Anterior cingulate cortex (tissue), 58 donors: Measurements from ENCODE around the gene RYR1.
"Not testable (repeated sequence)": the region's sequence is repeated elsewhere in the genome, so short reads cannot be mapped to it uniquely, and the experiment has no call there.

Experiments used
- DNase-seq, 58 donors: peaks; one replicate each; lab custom pipeline; 2025; lab: John Stamatoyannopoulos, UW

Gene RYR1

DNA sequence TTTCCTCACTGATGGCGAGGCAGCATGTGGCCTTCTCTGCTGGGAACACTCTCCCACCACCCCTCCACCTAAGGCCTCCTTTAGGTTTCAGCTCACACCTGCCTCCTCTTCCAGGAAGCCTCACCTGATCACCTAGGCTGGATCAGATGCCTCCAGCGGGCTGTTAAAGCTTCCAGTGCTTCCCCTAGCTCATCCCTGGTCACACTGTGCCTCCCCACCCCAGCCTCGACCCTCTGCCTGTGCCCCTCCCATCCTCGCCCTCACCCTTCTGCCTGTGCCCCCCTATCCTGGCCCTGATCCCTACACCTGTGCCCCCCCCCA is 150.5 kb downstream of the RYR1 start:
- DNase-seq, result no peak

DNA sequence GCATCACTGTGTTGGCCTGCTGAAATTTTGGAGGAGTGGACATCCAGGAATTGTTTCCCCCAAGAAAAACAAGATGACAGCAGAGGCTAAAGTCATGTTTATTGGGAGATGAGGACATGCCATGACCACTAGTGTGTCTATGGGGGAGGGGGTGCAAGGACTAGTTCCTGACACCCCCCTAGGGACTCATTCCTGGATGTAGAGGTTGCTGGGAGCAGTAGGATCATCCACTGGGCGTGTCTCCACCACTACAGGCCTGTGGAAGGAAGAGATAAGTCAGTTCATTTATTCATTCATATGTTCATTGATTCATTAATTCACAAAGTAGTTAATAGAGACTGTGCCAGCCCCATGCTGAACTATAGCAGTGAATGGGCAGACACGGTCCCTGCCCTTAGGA is 154.1 kb downstream of the RYR1 start:
- no peak for DNase-seq

DNA sequence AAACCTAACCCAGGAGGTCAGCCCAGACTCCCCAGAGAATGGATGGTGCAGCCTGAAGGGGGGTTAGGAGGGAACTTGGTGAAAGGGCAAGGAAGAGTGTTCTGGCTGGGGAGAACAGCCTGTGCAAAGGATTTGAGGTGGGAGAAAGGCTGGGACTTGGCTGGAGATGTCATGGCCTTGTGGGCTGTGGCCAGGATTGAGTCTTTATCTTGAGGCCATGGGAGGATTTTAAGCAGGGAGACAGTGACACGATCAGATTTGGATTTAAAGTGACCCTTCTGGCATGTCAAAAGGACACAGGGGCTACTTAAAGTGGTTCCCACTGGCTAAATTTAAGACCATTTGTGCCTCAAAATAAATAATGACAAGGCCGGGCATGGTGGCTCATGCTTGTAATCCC is 154.6 kb downstream of the RYR1 start:
- no peak for DNase-seq

DNA sequence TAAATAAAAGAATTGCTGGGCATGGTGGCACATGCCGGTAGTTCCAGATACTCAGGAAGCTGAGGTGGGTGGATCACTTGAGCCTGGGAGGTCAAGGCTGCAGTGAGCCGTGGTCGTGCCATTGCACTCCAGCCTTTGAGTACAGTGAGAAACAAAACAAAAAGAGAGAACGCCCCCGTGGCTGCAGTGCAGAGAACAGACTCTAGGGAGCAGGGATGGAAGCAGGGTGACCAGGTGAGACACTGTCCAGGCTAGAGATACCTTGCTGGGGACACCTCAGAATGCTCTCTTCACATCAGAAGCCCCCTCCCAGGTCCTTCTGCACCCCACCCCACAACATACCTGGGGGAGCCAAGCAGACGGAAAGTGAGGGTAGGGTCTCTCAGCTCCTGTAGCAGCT is 159.4 kb downstream of the RYR1 start:
- no peak for DNase-seq

DNA sequence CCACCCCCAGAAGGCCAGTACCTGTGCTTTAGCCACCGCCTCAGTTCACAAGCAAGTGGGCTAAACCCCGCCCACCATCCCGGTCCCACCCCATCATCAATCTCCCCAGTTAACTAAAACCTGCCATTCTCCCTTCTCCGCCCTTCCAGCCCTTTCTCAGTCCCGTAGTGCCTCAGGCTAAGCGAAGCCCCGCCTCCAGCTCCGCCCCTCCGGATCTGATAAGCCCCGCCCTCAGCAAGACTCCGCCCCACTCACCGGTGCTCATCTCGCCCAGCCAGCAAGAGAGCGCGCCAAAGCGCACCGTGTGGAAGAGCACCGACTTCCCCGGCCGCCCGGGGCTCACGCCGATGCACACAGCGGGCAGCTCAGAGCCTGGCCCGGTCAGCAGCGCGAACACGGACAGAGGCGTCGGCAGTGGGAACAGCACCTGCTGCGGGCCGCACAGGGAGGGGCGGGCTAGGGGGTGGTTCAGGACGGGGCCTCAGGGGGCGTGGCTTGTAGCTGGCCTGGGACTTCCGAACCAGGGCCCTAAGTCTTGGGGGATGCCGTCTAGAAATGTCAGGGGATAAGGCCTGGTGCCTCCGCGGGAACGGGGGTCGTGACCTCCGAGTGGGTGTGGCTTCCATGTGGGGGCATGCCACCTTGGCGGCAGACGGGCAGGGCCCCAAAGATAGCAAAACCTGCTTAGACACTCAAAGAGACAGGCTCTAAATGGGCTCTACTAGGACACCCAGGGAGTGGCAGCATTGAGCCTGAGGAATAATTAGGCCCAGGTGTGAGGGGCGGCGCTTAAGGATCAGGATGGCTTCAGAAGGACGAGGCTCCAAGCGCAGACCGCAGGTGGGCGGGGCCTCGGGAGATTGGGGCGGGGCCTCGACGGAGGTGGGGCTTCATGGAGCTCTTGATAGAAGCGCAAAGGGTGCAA is 162.8 kb downstream of the RYR1 start:
- DNase-seq, result peak in 15 of 58 donors; percentile 3 to 46 (median 11)

DNA sequence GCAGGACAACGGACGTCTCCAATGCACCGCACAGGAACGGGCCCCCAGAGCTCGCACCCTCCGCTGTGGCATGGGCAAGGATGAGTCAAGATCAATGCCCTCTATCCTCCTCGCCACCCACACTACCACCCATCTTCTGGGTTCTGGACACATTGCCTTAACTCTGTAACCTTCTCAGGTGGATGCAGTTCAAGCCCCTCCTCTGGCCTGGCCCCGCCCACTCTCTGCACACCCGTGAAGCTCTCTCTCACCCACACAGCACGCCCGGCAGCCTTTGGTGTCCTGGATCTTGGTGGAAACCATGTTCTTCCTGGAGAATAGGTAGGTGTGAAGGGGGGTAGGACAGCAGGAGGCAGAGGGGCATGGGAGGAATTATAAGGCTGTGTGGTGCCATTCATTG is 163.6 kb downstream of the RYR1 start:
- no peak for DNase-seq

DNA sequence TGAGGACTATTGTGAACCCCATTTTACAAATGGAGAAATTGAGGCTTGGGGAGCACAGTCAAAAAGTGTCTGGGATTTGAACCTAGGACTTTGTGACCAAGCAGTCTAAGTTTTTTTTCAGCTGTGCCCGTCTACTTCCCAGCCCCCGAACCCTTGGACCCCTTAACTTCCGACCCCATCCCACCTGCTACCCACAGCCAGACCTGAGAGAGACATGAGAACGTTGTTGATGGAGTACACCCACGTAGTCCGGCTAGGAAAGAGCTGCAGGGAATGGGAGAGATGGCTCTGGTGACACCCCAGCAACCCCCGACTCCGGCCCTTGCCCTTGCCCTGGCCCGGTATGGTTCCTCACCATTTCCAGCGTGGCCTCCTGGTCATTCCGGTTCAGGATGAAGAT is 166.2 kb downstream of the RYR1 start:
- no peak for DNase-seq

DNA sequence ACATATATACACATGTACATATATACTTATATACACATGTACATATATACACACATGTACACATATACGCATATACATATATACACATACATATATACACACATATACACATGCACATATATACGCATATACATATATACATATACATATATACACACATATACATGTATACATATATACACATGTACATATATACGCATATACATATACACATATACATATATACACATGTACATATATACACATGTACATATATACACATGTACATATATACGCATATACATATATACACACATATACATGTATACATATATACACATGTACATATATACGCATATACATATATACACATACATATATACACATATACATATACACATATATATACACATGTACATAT is 169.4 kb downstream of the RYR1 start:
- DNase-seq, result not testable (repeated sequence)

DNA sequence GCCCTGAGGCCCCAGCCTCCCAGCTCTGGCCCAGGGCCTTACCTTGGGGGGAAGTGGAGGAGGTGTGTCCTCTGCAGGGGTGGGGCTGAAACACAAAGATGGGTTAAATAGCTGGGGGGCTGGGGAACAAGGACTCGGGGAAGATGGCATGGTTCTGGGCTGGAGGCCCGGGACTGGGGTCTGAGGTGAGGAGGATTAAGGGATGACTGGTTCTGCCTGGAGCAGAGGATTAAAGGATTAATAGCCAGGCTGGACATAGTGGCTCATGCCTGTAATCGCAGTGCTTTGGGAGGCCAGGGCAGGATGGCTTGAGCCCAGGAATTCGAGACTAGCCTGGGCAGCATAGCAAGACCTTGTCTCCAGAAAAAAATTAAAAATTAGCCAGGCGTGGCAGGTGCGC is 172.6 kb downstream of the RYR1 start:
- DNase-seq, result no peak

DNA sequence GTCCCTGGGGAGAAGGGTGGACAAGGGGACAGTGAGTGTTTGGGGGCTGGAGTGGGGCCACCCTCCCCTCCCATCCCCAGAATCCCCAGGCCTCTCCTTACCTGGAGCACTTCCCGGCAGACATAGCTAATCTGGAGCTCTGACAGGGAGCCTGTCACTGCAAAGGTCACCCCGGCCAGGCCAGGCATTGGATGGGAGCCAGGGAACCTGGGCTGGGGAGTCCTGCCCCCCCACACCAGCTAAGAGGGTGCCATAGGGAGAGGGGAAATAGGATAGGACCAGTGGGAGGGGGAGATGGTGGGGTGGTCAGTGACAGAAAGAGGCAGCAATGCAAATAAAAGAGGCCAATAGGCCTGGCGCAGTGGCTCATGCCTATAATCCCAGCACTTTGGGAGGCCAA is 180.8 kb downstream of the RYR1 start:
- DNase-seq, result no peak

DNA sequence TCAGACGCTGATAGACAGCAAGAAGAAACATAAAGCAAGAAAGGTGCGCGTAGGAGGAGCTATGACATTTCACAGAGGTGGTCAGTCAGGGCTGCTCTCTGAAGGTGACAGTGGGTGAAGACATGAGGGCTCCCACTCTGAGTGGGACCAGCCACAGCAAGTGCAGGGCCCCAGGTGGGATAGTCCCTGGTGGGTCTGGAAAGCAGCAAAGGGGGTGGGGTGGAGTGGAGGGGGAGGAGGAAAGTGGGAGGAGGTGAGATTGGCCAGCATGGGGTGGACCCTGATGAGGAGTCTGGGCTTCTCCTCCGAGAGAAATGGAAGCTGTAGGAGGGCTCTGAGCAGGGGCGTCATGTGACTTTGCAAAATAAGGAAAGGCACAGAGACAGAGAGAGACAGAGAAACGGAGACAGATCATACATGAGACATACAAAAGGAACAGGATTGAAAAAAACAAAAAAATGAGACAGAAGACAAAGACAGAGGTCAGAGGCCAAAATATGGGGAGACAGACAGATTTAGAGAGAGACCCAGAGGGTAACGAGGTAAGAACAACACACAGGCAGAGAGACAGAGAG is 181.6 kb downstream of the RYR1 start:
- DNase-seq, result no peak

DNA sequence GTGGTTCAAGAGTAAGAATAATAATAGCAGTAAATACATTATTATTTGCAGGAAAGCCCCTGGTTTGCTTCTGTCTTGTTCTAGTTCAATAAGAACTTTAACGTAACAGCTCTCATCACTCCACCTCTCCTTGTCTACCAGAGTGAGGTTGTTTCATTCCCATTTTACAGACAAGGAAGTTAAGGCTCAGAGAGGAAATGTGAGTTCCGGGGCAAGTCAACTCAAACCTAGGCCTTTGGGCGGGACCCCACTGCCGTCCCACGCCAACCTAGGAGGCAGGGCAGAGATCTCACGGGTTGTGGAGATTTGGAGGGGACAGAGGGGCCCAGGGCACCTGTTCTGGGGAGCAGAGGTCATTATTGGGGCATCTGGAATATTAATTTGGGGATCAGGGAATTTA is 182.8 kb downstream of the RYR1 start:
- no peak for DNase-seq

DNA sequence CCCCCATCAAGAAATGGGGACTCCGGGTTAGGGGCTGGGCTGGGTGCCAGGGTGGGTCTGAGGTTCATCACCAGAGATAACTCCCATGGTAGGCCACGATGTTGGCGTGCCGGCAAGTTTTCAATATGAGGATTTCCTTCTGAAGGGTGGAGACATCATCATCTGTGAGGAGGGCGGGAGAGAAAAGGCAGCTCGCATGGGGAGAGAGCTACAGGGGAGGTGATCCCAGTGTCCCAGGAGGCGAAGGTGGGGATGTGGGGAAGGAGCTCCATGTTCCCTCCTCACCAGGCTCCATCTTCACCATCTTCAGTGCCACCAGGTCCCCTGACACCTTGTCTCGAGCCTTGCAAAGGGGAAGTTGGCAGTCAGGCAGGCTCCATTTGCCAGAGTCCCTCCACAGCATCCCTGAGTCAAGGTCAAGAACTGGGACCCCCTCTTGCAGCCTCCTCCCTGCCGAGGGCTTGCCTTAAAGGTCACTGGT is 183.8 kb downstream of the RYR1 start:
- no peak for DNase-seq

DNA sequence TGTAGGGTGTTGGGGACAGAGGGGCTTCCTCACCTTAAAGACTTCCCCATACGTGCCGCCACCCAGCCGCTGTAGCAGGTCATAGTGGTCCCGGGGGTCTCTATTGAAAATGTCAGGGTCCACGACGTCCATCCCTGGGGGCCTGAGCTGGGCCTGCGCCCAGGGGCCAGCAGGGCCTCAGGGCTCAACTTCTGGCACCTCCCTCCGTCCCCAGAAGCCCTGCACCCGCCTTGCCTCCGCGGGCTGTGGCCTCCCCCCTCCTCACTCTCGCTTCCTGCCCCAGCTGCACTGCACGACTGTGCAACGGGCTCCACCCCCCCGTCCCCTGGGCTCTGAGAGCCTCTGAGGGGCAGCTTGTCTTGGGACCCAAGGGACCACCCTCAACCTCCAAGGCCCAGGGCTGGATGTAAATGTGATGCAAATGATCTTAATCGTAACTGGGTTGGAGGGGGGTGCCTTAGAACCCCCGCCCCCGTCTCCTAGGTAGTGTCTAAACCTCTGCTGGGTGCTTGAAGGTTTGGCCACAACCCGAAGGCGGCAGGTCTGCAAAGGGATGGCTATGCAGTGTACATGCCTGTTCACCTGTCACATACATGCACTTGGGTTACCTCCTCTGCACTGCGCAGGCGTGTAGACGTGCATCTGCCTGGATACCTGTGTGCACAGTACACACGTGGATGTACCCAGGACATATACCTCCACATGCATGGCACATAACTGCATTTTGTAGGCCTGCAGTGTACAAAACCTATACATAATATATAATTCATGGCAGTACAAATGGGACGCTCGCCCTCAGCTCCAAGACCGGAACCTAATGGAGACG is 184.5 kb downstream of the RYR1 start, which contains the start of gene MAP4K1:
Gene MAP4K1 (minus strand): TSS at position 190 of the 826 bp plus-strand sequence. CDS start 58 bp downstream, at position 132.
- peak in 12 of 58 donors; percentile 5 to 35 (median 17) for DNase-seq

DNA sequence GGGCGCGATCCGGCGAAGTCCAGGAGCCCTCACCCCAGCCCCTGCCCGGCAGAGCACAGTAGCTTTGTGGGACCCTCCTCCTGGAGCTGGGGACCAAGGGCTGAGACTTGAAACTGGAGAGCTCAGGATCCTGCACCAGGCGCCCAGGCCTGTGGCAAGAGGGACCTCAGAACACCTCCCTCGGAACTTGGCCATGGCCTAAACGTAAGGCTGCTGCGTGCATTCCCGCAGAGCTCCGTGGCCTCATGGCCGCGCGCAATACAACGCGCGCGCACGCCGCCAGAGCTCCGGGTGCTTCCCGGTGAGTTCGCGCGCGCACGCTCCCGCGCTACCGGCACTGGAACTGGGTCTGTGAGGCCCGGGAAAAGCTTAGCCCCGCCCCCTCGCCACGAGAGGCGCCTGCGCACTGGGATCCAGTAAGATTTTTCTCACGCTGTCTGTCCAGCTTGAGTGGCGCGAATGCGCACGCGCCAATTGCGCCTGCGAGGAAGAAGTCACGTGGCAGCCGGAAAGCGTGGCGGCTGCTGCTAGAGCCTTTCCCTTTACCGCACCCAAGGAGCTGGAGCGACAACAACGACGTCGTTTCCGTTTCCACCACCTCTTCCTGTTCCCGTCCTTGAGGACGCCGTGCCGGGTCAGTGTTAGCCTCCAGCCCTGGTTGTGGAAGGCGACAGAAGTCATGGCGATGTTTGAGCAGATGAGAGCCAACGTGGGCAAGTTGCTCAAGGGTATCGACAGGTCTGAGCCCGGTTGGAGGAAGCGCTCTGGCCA is 185.3 kb downstream of the RYR1 start, which contains the start of gene EIF3K:
Gene EIF3K (plus strand): TSS at position 599 of the 771 bp plus-strand sequence. CDS start 81 bp downstream, at position 680.
- DNase-seq, result peak; percentile 92 to 100 (median 98)

DNA sequence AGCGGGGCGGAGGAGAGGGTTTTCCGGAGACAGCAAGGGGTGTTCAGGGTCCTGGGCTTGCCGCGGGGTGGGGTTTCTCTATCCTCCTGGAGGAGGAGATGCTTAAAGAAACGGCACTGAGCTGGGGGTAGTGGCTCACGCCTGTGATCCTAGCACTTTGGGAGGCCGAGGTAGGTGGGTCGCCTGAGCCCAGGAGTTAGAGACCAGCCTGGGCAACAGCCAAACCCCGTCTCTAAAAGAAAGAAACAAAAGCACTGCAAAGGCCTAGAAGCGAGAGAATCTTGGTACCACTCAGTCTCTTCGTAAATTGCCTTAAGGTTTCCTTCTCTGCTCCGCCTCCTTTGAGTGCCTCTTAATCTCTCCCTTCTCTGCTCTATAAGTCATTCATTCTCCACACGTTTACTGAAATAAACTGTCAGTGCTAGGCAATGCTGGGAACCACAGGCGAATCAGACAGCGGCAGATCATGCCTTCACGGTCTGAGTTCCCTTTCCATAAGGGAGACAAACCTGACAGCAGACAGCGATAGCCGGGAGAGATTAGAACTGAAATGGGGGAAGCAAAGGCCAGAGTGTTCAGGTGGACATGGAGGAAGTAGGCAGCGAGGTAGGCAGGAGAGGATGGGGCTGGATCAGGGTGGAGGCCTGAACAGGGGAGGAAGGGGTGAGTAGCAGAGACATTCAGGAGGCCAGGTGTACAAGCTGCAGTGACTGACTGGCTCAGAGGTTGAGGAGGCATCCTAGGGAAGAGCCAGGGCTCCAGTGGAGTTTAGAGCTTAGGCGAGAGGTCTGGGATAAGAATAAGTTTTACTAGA is 186.1 kb downstream of the RYR1 start:
- DNase-seq, result no peak

DNA sequence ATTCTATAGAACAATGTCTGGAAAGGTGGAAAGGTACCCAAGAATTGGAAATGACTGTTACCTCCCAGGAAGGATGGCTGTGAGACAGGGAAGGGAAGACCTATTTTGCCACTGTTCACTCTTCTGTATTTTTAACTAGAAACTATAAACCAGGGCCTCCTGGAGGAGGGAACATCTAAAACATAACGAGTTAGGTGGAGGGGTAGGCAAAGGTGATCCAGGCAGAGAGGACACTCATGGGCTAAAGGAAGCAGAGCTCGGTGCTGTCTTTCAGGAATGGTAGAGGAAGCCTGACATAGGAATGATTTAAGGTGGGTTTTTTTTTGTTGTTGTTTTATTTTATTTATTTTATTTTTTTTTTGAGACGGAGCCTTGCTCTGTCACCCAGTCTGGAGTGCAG is 191.3 kb downstream of the RYR1 start:
- no peak for DNase-seq

DNA sequence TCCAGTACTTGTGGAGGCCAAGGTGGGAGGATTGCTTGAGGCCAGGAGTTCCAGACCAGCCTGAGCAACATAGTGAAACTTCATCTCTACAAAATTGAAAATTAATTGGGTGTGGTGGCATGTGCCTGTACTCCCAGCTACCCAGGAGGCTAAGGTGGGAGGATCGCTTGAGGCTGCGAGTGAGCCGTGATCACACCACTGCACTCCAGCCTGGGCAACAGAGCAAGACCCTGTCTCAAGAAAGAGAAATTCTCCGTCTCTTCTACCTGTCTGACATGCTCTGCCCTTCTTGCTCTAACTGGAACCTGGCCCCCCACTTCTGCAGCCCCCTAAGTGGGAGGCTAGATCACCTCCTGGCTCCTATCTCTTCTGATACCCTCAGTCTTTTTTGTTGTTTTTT is 192.9 kb downstream of the RYR1 start:
- no peak for DNase-seq

DNA sequence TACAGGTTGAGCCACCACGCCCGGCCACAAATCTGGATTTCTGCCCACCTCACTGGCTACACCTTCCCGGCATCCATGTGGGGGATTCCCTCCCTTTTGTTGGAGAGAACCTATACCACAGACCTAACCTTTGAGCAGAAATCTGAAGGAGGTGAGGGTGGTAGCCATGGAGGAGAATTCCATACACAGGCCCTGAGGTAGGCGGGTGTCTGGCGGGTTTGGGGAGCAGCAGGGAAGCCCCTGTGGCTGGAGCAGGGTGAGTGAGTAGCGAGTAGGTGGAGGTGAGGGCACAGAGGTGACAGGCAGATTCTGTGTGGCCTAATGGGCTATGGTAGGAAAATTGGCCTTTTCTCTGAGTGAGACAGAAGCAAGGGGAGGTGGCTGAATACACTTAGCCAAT is 196.1 kb downstream of the RYR1 start:
- DNase-seq, result no peak
